Transverse colon (tissue), 4 donors: ENCODE measurements around the gene RTP5.

Experiments
- EP300 ChIP-seq: sonication (generic); formaldehyde crosslinking; IDR thresholded peaks from one replicate; pipeline ENCODE4 v1.6.1; 2017; ENCODE audit warnings: antibody characterized with exemption, low read depth
- POLR2A ChIP-seq: fragments of 450-650 bp; IDR thresholded peaks from one replicate; pipeline ENCODE4 v1.6.1; 2016; ENCODE audit warnings: antibody characterized with exemption, mild to moderate bottlenecking, moderate library complexity
- POLR2AphosphoS5 ChIP-seq, 3 donors: sonication (generic); formaldehyde crosslinking; IDR thresholded peaks; one replicate each; pipeline ENCODE4 v1.6.1; 2016; ENCODE audit warnings: antibody characterized with exemption in 3 of 3
- TF ChIP-seq, protein P1 (sequence below), 5 experiments: fragments of 200-600 bp in 3 of 5; fragments of 450-650 bp in 2 of 5; sonication (generic) in 3 of 5; IDR thresholded peaks; 1 replicate in 2 of 5; 2 replicates in 3 of 5; pipeline ENCODE4 v1.5.1; 2016 to 2017; ENCODE audit warnings: antibody characterized with exemption in 5 of 5, inconsistent platforms in 3 of 5, mild to moderate bottlenecking in 2 of 5, moderate library complexity in 1 of 5

DNA sequence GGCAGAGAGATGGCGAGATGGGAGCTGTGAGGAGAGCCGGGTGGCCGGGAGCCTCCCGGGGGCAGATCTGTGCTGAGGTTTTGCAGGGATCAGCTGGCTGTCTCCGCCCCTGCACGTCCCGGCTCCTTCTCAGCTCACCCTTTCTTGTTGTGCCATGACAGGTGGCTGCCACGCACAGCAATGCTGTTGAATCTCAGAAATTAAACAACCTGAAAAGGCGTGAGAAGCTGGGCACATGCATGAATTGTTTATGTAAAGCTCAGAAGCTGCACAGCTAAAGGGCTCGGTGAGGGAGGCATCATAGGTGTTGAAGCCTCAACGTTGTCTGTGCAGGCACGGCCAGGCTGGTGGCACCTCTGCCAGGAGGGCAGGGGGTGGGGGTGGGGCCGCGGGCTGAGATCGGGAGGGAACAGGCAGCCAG is 858 bp upstream of the RTP5 start:
- TF ChIP-seq, protein P1, sequence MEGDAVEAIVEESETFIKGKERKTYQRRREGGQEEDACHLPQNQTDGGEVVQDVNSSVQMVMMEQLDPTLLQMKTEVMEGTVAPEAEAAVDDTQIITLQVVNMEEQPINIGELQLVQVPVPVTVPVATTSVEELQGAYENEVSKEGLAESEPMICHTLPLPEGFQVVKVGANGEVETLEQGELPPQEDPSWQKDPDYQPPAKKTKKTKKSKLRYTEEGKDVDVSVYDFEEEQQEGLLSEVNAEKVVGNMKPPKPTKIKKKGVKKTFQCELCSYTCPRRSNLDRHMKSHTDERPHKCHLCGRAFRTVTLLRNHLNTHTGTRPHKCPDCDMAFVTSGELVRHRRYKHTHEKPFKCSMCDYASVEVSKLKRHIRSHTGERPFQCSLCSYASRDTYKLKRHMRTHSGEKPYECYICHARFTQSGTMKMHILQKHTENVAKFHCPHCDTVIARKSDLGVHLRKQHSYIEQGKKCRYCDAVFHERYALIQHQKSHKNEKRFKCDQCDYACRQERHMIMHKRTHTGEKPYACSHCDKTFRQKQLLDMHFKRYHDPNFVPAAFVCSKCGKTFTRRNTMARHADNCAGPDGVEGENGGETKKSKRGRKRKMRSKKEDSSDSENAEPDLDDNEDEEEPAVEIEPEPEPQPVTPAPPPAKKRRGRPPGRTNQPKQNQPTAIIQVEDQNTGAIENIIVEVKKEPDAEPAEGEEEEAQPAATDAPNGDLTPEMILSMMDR (IDR thresholded peaks at IDR 0.05): no peak
- TF ChIP-seq POLR2A (no peak), EP300 (no peak), POLR2AphosphoS5 (IDR thresholded peaks at IDR 0.05) (no peak)
